GM19035 (cell line): ENCODE data around the gene SURF1.
"Not testable (repeated sequence)": the region's sequence is repeated elsewhere in the genome, so short reads cannot be mapped to it uniquely, and the experiment has no call there.

ENCODE experiments used
- ATAC-seq: cut with Tn5 transposase; IDR thresholded peaks from one replicate; pipeline ENCODE4 v1.9.1; 2021; ENCODE audit not compliant: unreplicated experiment

The SURF1 gene

DNA sequence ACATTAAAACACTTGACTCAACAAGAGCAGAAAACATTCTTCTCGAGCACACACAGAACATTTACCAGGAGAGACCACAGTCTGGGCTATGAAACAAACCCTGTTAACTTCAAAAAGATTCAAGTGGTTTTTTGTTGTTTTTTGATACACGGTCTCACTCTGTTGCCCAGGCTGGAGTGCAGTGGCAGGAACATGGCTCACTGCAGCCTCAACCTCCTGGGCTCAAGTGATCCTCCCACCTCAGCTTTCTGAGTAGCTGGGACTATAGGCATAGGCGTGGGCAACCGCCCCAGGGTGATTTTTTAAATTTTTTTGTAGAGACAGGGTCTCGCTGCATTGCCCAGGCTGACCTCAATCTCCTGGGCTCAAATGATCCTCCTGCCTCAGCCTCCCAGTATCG is 29.3 kb downstream of the SURF1 start:
- ATAC-seq, result not testable (repeated sequence)

DNA sequence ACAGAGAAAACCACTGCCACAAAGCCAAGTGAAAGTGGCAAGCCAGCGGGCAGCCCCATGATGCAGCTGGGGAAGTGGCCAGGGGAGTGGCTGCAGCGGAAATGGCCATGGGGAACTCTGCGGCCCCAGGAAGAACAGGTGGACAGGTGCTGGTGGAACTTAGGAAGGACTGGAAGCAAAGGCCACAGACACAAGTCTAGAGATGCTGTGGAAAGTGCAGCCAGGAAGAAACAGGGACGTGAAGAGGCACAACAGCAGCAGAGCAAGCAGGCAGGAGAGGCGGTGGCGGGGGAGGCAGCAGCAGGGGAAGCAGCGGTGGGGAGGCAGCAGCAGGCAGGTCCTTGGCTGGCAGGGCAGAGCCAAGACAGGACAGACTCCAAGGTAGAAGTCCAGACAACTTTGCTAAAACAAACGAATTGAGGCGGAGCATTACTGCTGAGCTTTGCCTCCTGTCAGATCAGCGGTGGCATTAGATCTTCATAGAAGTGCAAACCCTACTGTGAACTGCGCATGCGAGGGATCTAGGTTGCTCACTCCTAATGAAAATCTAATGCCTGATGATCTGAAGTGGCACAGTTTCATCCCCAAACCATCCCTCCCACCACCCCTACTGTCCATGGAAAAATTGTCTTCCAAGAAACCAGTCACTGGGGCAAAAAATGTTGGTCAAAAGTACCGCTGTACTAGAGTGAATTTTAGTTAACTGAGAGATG is 32.1 kb downstream of the SURF1 start:
- no peak for ATAC-seq

DNA sequence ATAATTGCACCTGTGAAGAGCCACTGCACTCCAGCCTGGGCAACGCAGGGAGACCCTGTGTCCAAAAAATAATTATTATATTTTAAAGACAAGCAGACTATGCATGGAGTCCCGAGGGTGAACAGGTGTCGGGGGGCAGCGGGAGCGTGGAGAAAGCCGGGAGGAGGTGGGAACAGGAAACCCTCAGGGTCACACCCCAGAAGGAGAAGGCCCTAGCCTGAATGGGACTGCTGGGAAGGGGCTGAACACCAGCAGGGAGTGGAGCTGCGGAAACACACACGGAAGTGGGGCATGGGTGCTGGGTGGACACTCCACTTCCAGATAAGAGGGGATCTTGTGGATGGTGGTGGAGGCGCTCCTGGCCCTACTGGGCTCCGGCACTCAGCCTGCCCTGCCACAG is 33.1 kb downstream of the SURF1 start:
- ATAC-seq, result no peak

DNA sequence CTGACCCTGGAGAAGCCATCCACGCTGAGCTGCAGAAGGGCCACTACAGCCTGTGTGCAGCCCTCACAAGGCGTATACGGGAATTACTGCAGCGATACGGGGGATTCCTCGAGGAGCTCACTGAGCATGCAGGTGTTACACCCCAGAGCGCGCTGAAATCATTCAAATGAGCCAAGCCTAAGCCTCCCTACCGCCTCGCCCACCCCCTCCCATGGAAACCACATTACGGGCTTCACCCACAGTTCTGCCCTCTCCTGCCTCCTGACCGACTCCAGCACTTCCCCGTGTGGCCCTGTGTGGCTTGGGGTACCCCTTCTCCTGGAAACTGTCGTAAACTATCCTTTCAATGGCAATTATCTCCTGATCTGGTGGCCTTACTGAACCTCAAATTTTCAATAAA is 33.6 kb downstream of the SURF1 start:
- no peak for ATAC-seq

DNA sequence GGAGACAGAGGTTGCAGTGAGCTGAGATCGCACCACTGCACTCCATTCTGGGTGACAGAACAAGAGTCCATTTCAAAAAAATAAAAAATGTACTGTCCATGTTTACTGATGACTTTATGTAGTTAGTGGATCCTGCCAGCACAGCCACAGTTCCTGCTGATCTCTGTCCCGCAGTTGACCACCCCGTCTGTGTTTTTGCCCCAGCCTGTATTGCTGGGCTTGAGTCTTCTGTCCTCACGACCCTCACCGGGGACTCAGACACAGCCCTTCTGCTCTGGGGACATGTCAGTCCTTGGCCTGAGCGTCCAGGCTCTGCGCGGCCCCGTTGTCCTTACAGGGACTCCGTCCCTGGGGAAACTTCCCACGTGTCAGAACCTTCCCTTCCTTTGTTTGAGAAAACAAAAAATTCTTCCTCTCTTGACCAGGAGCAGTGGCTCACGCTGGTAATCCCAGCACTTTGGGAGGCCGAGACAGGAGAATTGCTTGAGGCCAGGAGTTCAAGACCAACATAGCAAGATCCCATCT is 34.8 kb downstream of the SURF1 start:
- no peak for ATAC-seq

DNA sequence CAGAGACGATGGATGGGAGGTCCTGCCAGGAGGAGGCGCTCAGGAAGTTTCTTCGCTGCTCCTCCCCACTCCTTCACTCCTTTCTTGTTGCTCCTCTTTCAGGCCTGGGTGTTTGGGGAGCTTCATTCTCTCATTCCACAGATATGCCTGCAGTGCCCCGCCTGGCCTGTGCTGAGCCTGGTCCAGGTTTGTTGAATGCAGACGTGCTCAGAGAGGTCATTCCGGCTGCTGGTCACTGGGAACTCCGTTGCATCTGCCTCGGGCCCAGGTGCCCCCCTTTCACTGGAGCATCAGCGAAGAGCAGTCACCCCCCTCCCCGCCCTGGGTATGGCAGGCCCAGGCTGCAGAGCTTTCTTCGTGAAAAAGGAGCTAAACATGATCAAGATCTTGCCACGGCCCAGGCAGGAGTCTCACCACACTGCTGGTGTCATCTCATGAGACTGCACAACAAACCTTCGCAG is 35.8 kb downstream of the SURF1 start:
- ATAC-seq, result no peak

DNA sequence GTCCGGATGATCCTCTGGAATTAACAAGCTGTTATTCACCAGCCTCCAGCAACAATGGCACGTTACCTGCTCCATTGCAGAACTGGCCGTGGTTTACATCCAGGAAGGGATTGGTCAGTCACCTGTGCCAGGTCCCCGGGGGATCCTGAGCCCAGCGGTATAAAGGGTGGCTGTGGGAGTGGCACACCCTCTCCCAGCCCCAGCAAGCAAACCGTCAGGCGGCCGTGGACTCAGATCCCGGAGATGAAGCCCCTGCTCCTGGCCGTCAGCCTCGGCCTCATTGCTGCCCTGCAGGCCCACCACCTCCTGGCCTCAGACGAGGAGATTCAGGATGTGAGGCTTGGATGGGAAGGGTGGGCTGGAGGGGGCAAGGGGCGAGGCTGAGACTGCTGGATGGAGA is 38.7 kb downstream of the SURF1 start:
- ATAC-seq, result not testable (repeated sequence)

DNA sequence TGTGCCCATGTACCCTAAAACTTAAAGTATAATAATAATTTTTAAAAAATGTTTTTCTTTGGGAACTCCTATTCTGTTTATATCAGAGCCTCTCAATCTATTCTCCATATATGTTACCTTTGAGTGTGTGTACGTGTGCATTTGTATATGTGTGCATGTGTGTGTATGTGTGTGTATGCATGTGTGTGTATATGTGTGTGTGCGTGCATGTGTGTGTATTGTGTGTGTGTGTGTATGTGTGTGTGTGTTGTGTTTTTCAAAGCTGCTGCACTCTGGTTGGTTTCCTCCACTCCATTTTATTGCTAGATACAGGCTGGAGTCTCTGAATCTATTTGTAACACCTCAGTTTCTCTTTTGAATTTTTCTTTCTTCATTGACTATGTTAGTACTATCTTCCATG is 40.3 kb downstream of the SURF1 start:
- no peak for ATAC-seq

DNA sequence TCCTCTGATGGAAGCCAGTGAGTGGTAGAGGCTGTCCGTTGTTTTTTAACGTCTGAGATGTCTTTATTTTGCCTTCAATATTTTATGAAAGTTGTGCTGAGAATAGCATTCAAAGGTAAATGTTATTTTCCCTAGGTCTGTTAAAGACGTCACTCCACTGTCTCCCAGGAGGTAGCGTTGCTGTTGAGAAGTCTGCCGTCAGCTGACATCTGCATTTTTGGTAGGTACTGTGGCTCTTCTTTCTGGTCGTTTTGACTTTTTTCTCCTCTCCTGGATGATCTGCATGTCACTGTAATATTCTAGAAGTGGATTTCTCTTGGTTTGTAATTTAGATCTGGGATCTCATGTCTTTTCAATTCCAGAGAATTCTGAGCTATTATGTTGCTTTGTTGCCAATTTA is 46.7 kb downstream of the SURF1 start:
- ATAC-seq, result no peak

DNA sequence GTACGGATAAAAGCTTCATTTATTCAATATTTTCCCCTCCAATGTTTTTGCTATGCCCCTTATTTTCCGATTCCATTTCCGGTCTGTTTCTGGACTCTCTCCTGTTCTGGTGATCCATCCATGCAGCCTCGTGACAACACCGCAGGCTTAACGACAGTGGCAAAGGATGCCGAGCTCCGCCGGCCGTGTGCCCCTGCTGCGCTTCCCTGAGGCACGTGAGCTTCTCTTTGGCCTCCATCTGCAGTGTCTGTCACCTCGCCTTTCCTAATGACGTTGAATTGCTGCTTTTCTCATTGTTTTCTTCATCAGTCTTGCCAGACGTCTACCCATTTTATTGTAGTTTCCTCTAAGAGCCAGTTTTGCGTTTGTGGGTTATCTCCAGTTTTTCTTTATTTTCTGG is 49.0 kb downstream of the SURF1 start:
- ATAC-seq, result no peak

DNA sequence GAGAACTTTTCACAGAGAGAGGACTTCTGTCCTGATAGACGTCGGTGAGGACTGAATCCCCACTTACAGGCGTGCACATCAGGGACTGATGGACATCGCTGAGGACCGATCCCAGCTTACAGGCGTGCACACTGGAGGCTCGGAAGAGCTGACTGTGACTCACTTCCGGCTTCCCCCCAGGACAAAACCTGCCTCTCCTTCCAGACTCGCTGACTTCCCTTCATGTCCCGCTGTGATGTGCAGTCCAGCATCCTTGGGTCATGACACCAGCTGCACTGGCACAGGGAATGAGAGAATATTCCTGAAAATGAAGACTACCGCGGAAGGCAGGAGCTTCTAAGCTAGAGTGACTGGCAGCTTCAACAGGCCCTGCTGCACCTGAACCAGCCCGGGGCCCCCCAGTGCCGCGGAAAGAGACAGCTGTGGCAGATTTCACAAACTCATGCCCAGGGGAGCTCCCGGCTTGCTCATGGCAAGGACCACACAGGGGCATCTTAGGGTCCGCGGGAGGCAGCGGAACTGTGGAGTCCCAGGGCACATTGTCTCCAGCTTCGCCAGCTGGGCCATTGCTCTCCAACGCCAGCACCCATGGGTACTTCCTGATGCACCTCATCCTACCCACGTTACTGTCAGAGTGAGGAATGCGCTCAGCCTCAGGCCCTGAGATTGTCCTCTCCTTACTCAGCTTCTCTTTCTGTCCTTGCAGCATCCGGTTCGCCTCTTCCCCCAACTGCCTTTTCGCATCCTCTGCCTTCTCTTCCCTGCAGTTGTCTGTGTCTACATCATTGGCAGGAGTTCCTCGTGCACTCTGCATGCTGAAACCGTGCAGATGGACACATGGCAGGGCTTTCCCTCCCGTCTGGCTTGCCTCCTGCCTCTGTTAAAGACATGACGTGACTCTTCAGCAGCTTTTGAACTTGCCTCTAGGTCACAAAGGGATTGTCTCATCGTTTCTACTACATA is 49.8 kb downstream of the SURF1 start:
- ATAC-seq, result no peak

DNA sequence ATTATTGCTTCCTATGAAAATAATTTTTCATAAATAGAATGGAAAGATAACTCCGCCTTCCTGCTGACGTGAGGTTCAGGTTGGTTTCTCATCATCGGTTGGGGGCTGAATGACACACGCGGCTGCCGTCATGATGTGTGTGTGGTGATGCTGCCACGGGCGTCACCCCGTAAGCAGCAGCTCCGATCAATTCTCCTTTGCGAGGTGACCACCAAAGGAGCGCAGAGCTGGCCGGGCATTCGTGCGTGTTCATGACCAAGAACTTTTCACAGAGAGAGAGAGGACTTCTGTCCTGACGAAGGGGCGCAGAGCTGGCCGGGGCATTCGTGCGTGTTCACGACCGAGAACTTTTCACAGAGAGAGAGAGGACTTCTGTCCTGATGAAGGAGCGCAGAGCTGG is 50.6 kb downstream of the SURF1 start:
- ATAC-seq, result no peak

DNA sequence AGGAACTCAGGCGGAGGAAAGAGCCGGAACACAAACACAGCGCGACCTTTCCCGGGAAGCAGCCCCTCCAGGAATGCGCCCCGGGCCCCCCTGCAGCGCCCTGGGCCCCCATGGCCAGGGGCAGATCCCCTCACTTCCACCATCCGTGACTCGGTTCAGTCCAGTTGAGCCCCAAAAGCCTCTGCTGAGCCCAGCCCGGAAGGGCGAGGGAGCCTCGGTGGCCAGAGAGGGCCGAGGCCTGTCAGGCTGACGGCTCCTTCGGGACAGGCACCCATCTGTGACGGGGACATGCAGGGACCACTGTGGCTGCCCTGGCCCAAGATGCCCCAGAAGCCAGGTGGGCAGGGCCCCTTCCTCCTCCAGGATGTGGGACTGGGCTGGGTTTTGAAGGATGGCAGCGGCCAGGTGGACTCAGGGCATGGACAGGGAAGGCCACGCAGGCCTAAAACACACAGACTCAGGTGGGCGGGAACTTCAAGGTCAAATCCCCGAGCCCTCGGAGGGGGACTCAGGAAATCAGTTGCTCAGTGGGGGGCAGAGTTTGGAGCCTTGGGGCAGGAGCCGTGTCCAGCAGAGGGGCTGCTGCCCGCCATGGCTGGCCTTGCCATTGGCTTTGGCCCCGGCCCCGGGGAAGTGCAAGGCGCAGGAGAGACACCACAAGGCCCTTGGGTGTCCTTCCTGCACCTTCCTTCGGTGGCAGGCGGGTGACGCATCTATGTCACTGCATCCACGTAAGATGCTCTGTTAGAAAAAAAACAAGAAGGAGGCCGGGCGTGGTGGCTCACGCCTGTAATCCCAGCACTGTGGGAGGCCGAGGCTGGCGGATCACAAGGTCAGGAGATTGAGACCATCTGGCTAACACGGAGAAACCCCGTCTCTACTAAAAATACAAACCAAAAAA is 51.6 kb downstream of the SURF1 start:
- no peak for ATAC-seq

DNA sequence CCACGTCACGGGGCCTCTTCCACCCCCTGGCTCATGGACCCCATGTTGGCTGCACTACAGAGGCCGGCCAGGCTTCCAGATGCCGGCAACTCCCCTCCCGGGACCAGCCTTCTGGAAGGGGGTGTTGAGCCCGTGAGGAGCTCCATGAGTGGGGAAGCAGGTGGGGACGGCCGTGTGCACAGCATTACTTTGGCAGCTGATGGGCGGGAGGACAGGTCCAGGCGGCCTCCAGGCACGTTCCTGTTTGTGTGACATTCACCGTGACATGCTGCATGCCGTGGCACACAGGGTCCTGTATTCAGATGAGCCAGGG is 52.2 kb downstream of the SURF1 start:
- ATAC-seq, result no peak

DNA sequence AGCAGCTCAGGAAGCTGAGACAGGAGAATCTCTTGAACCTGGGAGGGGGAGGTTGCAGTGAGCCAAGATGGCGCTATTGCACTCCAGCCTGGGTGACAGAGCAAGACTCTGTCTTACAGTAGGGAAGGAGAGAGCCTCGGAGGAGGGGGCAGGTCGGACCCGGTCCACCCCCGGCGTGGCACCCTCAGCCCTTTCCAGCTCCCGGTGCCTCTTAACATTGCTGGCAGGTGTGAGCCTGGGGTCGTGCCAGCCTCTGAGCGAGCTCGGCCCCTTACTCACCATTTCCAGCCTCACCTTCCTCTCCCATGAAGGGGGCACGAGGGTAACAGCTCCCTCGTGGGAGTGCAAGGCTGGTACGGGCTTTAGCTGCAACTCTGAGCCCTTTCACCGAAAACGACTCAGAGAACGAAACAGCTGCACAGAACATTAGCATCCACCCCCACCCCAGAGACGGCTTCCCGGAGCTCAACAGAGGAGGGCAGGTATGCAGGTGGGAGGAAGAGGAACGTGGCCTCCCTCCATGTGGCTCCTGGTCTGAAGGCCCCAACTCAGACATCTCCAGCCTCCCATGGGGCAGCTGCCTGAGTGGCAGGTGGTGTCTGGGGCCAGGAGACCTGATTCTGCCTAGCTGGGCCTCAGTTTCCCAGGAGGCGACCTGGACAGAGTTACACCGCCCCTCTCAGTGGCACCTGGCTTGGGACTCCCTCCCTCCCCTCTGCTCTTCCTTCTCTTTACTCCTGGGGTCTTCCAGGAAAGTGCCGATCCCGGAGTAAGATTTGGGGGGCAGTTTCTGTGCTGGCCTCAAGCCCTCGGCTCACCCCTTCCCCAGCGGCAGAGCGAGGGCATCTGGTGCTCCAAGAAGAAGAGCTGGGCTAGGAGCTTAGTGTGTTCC is 52.8 kb downstream of the SURF1 start:
- ATAC-seq, result no peak
